ENCODE data around the gene CACNA2D3. TPM values are rescaled to one million over a fixed set of nuclear protein-coding genes. Genes with fewer than 3 reads are reported as not detected.

The CACNA2D3 gene
- total RNA-seq, result 0.14 and 1.3 TPM in 2 replicates

- no peak for DNase-seq (ENCODE audit: low read depth)
- TF ChIP-seq CTCF (conservative IDR thresholded peaks at IDR 0.05; ENCODE audit: low read depth, low read length), result no peak
- peak within 1 kb of the TSS; percentile 71 for H3K4me3 ChIP-seq (ENCODE audit: low read depth, low read length)
Observed at GRCh38 chr3:54122324-54123002, at the start of gene CACNA2D3. CACNA2D3 (plus strand) TSS chr3:54122552.

GRCh38 chr3:54073386-54073785, 49.0 kb upstream of the CACNA2D3 start:
- no peak for TF ChIP-seq CTCF (conservative IDR thresholded peaks at IDR 0.05; ENCODE audit: low read depth, low read length)
- no peak overlapping the region for H3K4me3 ChIP-seq (ENCODE audit: low read depth, low read length)
- DNase-seq (ENCODE audit: low read depth), result peak; percentile 19

- no peak for TF ChIP-seq CTCF (conservative IDR thresholded peaks at IDR 0.05; ENCODE audit: low read depth, low read length)
- no peak for DNase-seq (ENCODE audit: low read depth)
- no peak overlapping the region for H3K4me3 ChIP-seq (ENCODE audit: low read depth, low read length)
Observed at GRCh38 chr3:54079314-54079713, 43.0 kb upstream of the CACNA2D3 start.

GRCh38 chr3:54079730-54080325, 42.5 kb upstream of the CACNA2D3 start:
- DNase-seq (ENCODE audit: low read depth), result no peak
- H3K4me3 ChIP-seq (ENCODE audit: low read depth, low read length), result no peak overlapping the region
- no peak for TF ChIP-seq CTCF (conservative IDR thresholded peaks at IDR 0.05; ENCODE audit: low read depth, low read length)

- no peak for TF ChIP-seq CTCF (conservative IDR thresholded peaks at IDR 0.05; ENCODE audit: low read depth, low read length)
- H3K4me3 ChIP-seq (ENCODE audit: low read depth, low read length), result no peak overlapping the region
Observed at GRCh38 chr3:54083921-54084320, 38.4 kb upstream of the CACNA2D3 start.

GRCh38 chr3:54085936-54086335, 36.4 kb upstream of the CACNA2D3 start:
- no peak for TF ChIP-seq CTCF (conservative IDR thresholded peaks at IDR 0.05; ENCODE audit: low read depth, low read length)
- no peak overlapping the region for H3K4me3 ChIP-seq (ENCODE audit: low read depth, low read length)
- DNase-seq (ENCODE audit: low read depth), result no peak

More at GRCh38 chr3:54083921-54084320, 38.4 kb upstream of the CACNA2D3 start:
- DNase-seq (ENCODE audit: low read depth), result no peak

All from epithelial cell of proximal tubule (primary cell).